GM12864 (cell line): ENCODE data around the gene UNC79.

Source experiments
- DNase-seq: peaks from one replicate; pipeline ENCODE4 v3.0.0-alpha.2; 2011; ENCODE audit warnings: low read depth
- H3K4me3 ChIP-seq: 2 replicates; pipeline ENCODE4 v1.5.1; 2011; ENCODE audit warnings: mild to moderate bottlenecking, low read depth, low read length, control low read depth
- TF ChIP-seq, protein P1 (sequence below): IDR thresholded peaks from 2 replicates; pipeline ENCODE4 v1.5.1; 2011; ENCODE audit warnings: low read depth, mild to moderate bottlenecking, moderate library complexity, low read length, control low read depth, inconsistent platforms; ENCODE audit errors: missing control alignments

UNC79 gene

GRCh38 chr14:93748208-93749075 lies 317.7 kb downstream of the UNC79 start:
- TF ChIP-seq, protein P1, sequence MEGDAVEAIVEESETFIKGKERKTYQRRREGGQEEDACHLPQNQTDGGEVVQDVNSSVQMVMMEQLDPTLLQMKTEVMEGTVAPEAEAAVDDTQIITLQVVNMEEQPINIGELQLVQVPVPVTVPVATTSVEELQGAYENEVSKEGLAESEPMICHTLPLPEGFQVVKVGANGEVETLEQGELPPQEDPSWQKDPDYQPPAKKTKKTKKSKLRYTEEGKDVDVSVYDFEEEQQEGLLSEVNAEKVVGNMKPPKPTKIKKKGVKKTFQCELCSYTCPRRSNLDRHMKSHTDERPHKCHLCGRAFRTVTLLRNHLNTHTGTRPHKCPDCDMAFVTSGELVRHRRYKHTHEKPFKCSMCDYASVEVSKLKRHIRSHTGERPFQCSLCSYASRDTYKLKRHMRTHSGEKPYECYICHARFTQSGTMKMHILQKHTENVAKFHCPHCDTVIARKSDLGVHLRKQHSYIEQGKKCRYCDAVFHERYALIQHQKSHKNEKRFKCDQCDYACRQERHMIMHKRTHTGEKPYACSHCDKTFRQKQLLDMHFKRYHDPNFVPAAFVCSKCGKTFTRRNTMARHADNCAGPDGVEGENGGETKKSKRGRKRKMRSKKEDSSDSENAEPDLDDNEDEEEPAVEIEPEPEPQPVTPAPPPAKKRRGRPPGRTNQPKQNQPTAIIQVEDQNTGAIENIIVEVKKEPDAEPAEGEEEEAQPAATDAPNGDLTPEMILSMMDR: no peak
- no peak overlapping the region for H3K4me3 ChIP-seq
- no peak for DNase-seq

DNA sequence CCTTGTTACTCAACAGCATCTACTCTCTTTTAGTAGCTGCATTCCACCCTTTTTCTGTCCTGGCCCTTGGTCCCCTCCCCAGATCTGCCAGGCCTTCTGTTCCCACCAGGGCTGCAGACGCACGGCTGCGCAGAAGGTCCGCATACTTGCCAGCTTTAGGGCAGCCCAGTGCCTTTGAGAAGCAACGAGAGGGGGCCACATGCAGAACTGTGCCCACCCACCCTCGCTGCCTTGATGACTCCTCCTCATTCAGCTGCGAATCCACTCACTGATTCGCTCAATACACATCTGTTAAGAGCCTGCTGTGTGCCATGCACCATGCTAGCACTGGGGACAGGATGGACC lies 318.3 kb downstream of the UNC79 start:
- DNase-seq: no peak
- TF ChIP-seq, protein P1: no peak
- no peak overlapping the region for H3K4me3 ChIP-seq

DNA sequence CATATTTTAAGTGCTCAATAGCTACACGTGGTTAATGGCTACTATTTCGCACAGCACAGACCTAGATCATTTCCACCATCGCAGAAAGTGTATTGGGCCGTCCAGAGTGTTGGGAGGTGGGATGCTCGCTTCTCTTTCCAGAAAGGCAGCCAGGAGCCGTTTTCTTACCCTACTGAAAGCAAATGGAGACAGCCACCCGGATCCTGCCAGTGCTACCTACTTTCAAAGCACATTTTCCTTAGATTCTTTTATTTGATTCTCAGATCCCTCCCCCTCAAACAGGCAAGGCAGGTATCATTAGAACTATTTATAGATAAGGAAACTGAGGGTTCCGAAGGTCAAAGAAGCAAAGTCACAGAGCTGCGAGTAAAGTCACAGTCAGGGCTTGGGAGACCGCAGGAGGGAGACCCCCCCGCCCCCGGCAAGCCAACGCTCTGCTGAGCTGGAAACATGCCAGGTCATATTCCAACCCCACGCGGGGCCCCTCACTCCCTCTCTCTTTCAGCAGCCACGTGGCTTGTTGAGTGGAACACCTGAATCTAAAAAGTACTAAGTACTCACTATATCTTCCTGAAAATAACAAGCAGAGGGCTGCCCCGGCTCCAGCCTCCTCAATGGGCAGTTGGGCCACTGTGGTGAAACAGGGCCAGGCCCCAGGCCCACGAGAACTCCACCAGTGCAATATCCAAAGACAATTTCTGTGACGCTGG lies 321.4 kb downstream of the UNC79 start:
- DNase-seq: no peak
- TF ChIP-seq, protein P1: no peak
- no peak overlapping the region for H3K4me3 ChIP-seq

DNA sequence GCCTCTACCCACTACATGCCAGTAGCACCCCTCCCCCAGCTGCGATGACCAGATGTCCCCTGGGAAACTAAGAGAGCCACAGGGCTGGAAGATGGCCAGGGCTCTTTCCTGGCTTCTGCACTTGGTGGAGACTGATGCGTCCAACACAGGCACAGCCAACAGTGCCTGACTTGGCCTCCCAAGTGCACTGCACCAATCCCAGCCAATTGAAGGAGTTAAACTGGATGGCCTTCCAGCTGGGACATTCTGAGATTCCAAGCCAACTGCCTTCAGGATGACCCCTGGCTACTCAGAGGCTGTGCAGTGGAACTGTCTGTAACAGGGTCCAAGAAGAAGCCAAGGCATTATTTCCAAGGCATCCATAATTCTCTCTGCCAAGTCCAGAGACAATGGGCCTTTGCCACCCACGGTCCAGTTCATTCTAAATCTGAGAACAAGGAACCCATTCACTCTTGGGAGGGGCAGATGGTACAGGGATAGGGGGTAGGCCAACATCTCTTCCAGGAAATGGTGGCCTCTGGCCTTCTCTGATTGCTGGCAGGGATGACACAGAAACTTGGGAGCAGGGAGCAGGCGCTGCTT lies 322.3 kb downstream of the UNC79 start:
- TF ChIP-seq, protein P1: no peak
- DNase-seq: no peak
- H3K4me3 ChIP-seq: no peak overlapping the region

GRCh38 chr14:93753647-93754046 lies 322.9 kb downstream of the UNC79 start:
- no peak overlapping the region for H3K4me3 ChIP-seq
- TF ChIP-seq, protein P1: no peak
- no peak for DNase-seq

- DNase-seq: no peak
- no peak overlapping the region for H3K4me3 ChIP-seq
- TF ChIP-seq, protein P1: no peak
Observed at GRCh38 chr14:93757206-93757605, 326.5 kb downstream of the UNC79 start.
